Spinal cord (tissue), 10 donors: ENCODE data around the gene GALNT9. TPM values are rescaled to one million over a fixed set of nuclear protein-coding genes. Genes with fewer than 3 reads are reported as not detected.

Experiments used
- DNase-seq, 6 donors: peaks; one replicate each; pipeline versions ENCODE4 v3.0.0 to v3.0.0-alpha.2; 2013 to 2015; ENCODE audit warnings: low spot score in 6 of 6, low read depth in 4 of 6
- H3K27ac ChIP-seq: one replicate; pipeline ENCODE4 v1.5.1; 2013; ENCODE audit warnings: low read depth, low read length, control low read depth
- H3K27me3 ChIP-seq: one replicate; pipeline ENCODE4 v1.6.1; 2013; ENCODE audit warnings: low read length; ENCODE audit not compliant: control insufficient read depth, insufficient read depth
- H3K36me3 ChIP-seq: one replicate; pipeline ENCODE4 v1.6.1; 2013; ENCODE audit warnings: low read length; ENCODE audit not compliant: control insufficient read depth, insufficient read depth
- H3K4me1 ChIP-seq: one replicate; pipeline ENCODE4 v1.6.1; 2013; ENCODE audit warnings: low read length; ENCODE audit not compliant: control insufficient read depth, insufficient read depth
- H3K4me3 ChIP-seq: one replicate; pipeline ENCODE4 v1.5.1; 2013; ENCODE audit warnings: low read depth, low read length, control low read depth
- H3K9me3 ChIP-seq: one replicate; pipeline ENCODE4 v1.6.1; 2013; ENCODE audit warnings: low read length; ENCODE audit not compliant: control insufficient read depth, insufficient read depth
- WGBS: methylation state at CpG from one replicate; pipeline ENCODE4 v1.1.5; 2013; ENCODE audit warnings: missing lambda C conversion rate; ENCODE audit not compliant: insufficient coverage; 5-methylcytosine and 5-hydroxymethylcytosine counted together
- polyA plus RNA-seq, 2 donors: library from polyadenylated mRNA; unstranded; fragments of 120-200 nt; gene quantifications; one replicate each; pipeline ENCODE4 v1.2.1, GENCODE V29; 2013; ENCODE audit not compliant: insufficient read length in 2 of 2
- total RNA-seq, 2 donors: library from RNA; depleted of rRNA in 1 of 2; stranded (reverse); fragments of 120-200 nt in 1 of 2; fragments of >200 nt in 1 of 2; gene quantifications; one replicate each; pipeline versions ENCODE4 v1.2.3 to v1.2.4, GENCODE V29; 2013 to 2014
- donor health status: healthy.

The GALNT9 gene
- total and polyA plus RNA-seq, 4 donors = 9.5 to 36.0 (median 27.1) TPM

- 80% methylated on average over 15 of the region's 16 CpGs for WGBS
- Histone ChIP-seq H3K4me1 (peaks cover 14% of the 10 kb centered on the region), H3K9me3 (peaks cover 2% of the 10 kb centered on the region), H3K4me3 (no peak overlapping the region), H3K27me3 (no peaks in the 10 kb centered on the region), H3K27ac (no peak overlapping the region), H3K36me3 (peaks cover 9% of the 10 kb centered on the region)
- no peak for DNase-seq
Measured at GRCh38 chr12:132219323-132219722, 110.1 kb downstream of the GALNT9 start.

GRCh38 chr12:132218915-132219314, 110.5 kb downstream of the GALNT9 start:
- peaks cover 10% of the 10 kb centered on the region for H3K36me3 ChIP-seq
- DNase-seq = peak in 1 of 6 donors; percentile 72
- H3K9me3 ChIP-seq = peaks cover 2% of the 10 kb centered on the region
- H3K4me1 ChIP-seq = peaks cover 14% of the 10 kb centered on the region
- no peak overlapping the region for H3K27ac ChIP-seq
- H3K27me3 ChIP-seq = no peaks in the 10 kb centered on the region
- H3K4me3 ChIP-seq = no peak overlapping the region
- 33% methylated on average over 10 of the region's 13 CpGs for WGBS

GRCh38 chr12:132218527-132218875, 110.9 kb downstream of the GALNT9 start:
- peaks cover 14% of the 10 kb centered on the region for H3K4me1 ChIP-seq

GRCh38 chr12:132217800-132218526, 111.4 kb downstream of the GALNT9 start:
- H3K4me1 ChIP-seq = peaks cover 13% of the 10 kb centered on the region
- H3K27me3 ChIP-seq = no peaks in the 10 kb centered on the region
- WGBS = 68% methylated on average over 7 of the region's 7 CpGs
- peaks cover 12% of the 10 kb centered on the region for H3K36me3 ChIP-seq
- no peak overlapping the region for H3K27ac ChIP-seq
- H3K9me3 ChIP-seq = peaks cover 2% of the 10 kb centered on the region
- no peak for DNase-seq
- no peak overlapping the region for H3K4me3 ChIP-seq

More at GRCh38 chr12:132218527-132218875, 110.9 kb downstream of the GALNT9 start:
- no peaks in the 10 kb centered on the region for H3K27me3 ChIP-seq
- H3K4me3 ChIP-seq = no peak overlapping the region
- 79% methylated on average over 13 of the region's 14 CpGs for WGBS
- H3K27ac ChIP-seq = no peak overlapping the region
- H3K9me3 ChIP-seq = peaks cover 2% of the 10 kb centered on the region
- H3K36me3 ChIP-seq = peaks cover 12% of the 10 kb centered on the region
- peak in 1 of 6 donors; percentile 67 for DNase-seq

DNA sequence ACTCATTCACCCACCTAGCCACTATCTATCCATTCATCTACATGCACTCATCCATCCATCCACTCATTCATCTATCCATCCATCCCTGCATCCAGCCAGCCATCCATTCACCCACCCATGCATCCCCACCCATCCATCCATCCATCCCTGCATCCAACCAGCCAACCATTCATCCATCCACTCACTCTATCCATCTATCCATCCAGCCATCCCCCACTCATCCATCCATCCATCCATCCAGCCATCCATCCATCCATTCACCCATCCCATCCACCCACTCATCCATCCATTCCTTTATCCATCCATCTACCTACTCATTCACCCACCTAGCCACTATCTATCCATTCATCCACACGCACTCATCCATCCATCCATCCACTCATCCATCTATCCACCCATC, 112.0 kb downstream of the GALNT9 start:
- peaks cover 2% of the 10 kb centered on the region for H3K9me3 ChIP-seq
- peaks cover 7% of the 10 kb centered on the region for H3K4me1 ChIP-seq
- no peak overlapping the region for H3K4me3 ChIP-seq
- no peak overlapping the region for H3K27ac ChIP-seq
- no peaks in the 10 kb centered on the region for H3K27me3 ChIP-seq
- H3K36me3 ChIP-seq = peaks cover 12% of the 10 kb centered on the region
- WGBS = 86% methylated on average over 1 of the region's 1 CpG
- DNase-seq = no peak

- Histone ChIP-seq H3K4me3 (no peak overlapping the region), H3K36me3 (peaks cover 15% of the 10 kb centered on the region), H3K9me3 (peaks cover 2% of the 10 kb centered on the region), H3K27me3 (no peaks in the 10 kb centered on the region), H3K4me1 (peaks cover 4% of the 10 kb centered on the region), H3K27ac (no peak overlapping the region)
- WGBS = 73% methylated on average over 18 of the region's 21 CpGs
- peak in 1 of 6 donors; percentile 21 for DNase-seq
Measured at GRCh38 chr12:132216354-132216987, 112.9 kb downstream of the GALNT9 start.

DNA sequence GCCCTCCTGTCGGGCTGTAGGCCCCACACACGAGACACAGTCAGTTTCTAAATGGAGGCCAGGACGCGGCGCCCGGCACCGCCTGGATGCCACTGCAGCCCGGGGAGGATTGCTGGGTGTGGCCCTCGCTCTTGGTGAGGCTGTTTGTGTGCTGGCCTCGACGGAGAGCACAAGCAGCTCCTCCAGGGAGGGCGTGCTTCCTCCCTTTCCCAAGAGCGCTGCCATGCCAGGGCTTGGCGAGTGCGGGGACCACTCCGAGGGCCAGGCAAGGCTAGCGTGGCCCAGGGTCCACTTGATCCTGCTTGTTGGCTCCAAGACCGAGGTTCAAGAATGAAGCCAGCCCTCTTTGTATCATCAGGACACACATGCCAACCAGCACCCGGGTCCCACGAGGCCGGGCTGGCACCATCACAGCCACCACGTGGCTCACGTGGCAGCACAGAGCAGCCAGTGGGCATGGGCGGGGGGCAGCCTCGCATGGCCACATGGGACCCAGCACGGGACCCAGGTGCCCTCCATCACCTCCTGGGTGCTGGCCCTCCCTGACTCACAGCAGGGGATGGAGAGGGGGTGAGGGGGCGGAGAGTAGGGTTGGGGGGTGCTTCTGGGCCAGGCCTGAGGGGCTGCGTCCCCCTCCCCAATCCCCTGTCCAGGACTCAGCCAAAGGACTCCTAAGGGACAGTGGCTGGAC, 113.9 kb downstream of the GALNT9 start:
- no peak for DNase-seq
- peaks cover 4% of the 10 kb centered on the region for H3K4me1 ChIP-seq
- 87% methylated on average over 25 of the region's 28 CpGs for WGBS
- H3K36me3 ChIP-seq = peaks cover 17% of the 10 kb centered on the region
- no peaks in the 10 kb centered on the region for H3K27me3 ChIP-seq
- peaks cover under 1% of the 10 kb centered on the region for H3K9me3 ChIP-seq
- no peak overlapping the region for H3K4me3 ChIP-seq
- H3K27ac ChIP-seq = no peak overlapping the region

DNA sequence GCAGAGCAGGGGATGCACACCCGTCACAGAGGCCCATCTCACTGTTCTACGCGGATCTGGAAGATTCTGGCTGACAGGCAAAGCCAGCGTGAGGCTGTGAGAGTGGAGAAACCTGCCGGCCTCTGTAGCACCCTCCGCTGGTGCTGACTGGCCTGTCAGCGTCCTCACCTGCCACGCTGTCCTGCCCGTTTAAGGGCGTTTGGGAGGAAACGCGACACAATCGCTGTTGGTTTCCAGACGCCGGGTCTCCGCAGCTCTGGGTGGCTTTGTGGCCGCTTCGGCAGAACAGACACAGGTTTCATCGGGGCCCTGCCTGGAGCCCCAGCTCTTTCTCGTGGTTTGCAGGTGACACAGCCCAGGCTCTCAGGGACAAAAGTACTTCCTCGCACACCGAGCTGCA, 114.5 kb downstream of the GALNT9 start:
- peaks cover 22% of the 10 kb centered on the region for H3K36me3 ChIP-seq
- 65% methylated on average over 22 of the region's 22 CpGs for WGBS
- H3K27ac ChIP-seq = no peak overlapping the region
- no peaks in the 10 kb centered on the region for H3K27me3 ChIP-seq
- H3K9me3 ChIP-seq = no peaks in the 10 kb centered on the region
- peaks cover 4% of the 10 kb centered on the region for H3K4me1 ChIP-seq
- no peak overlapping the region for H3K4me3 ChIP-seq
- no peak for DNase-seq

DNA sequence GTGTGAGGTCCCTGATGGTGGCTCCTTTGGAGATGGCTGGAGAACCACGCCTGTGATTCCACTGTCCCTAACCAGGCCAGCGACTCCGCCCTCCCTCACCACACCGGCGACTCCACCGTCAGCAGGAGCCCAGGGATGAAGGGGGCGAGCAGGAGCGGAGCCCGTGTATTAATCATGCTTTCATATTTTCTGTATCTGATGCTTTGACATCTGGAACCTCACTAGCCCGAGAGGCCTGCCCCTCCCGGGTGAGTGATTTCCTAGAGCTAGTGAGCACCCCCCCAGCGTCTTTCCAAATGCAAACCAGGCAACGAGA, 115.3 kb downstream of the GALNT9 start:
- Histone ChIP-seq H3K4me3 (no peak overlapping the region), H3K27ac (no peak overlapping the region), H3K27me3 (no peaks in the 10 kb centered on the region), H3K4me1 (peaks cover 4% of the 10 kb centered on the region), H3K9me3 (no peaks in the 10 kb centered on the region), H3K36me3 (peaks cover 22% of the 10 kb centered on the region)
- no peak for DNase-seq
- 85% methylated on average over 6 of the region's 13 CpGs for WGBS
